Esophagus squamous epithelium (tissue), 5 donors: ENCODE measurements around the gene CHEK2. TPM values are rescaled to one million over a fixed set of nuclear protein-coding genes. Genes with fewer than 3 reads are reported as not detected.
"Not testable (repeated sequence)": the region's sequence is repeated elsewhere in the genome, so short reads cannot be mapped to it uniquely, and the experiment has no call there.

Experiments used
- DNase-seq: peaks from one replicate; lab custom pipeline; 2025; lab: John Stamatoyannopoulos, UW
- H3K27ac ChIP-seq, 4 donors: fragments of 200-600 bp; sonication (generic); one replicate each; pipeline ENCODE4 v1.5.1; 2016 to 2019; ENCODE audit warnings: mild to moderate bottlenecking in 1 of 4
- H3K27me3 ChIP-seq, 4 donors: fragments of 200-600 bp; sonication (generic); 1 replicate in 3 of 4; 2 replicates in 1 of 4; pipeline versions ENCODE4 v1.5.1 to v1.6.0; 2017 to 2021; ENCODE audit warnings: antibody characterized with exemption in 1 of 4
- H3K36me3 ChIP-seq, 3 donors: fragments of 200-600 bp; sonication (generic); one replicate each; pipeline ENCODE4 v1.5.1; 2016 to 2019
- H3K4me1 ChIP-seq, 3 donors: fragments of 200-600 bp; sonication (generic); one replicate each; pipeline ENCODE4 v1.5.1; 2017 to 2019
- H3K4me3 ChIP-seq, 4 donors: fragments of 200-600 bp; sonication (generic); 1 replicate in 3 of 4; 2 replicates in 1 of 4; pipeline ENCODE4 v1.5.1; 2016 to 2019; ENCODE audit warnings: mild to moderate bottlenecking in 2 of 4, moderate library complexity in 1 of 4
- H3K9me3 ChIP-seq, 3 donors: fragments of 200-600 bp; sonication (generic); one replicate each; pipeline ENCODE4 v1.5.1; 2016 to 2019
- POLR2A ChIP-seq, 4 donors: fragments of 450-650 bp; IDR thresholded peaks; one replicate each; pipeline ENCODE4 v1.6.1; 2017; ENCODE audit warnings: antibody characterized with exemption in 4 of 4, mild to moderate bottlenecking in 4 of 4, moderate library complexity in 3 of 4
- WGBS, 2 donors: methylation state at CpG; one replicate each; pipeline ENCODE4 v1.1.5; 2018; 5-methylcytosine and 5-hydroxymethylcytosine counted together
- intact Hi-C: fragments of 100-400 bp; cut with DNase I; formaldehyde crosslinking; loops from one replicate; pipeline ENCODE4 v1.15.0; 2022
- total RNA-seq, 4 donors: library from RNA; depleted of rRNA; stranded (reverse); fragments of >200 nt; gene quantifications; one replicate each; pipeline ENCODE4 v1.1.0, GENCODE V29; 2016
- TF ChIP-seq, protein P1 (sequence below), 6 experiments: fragments of 450-650 bp in 4 of 6; fragments of 200-600 bp in 2 of 6; sonication (generic) in 2 of 6; IDR thresholded peaks; one replicate each; pipeline ENCODE4 v1.5.1; 2016 to 2019; ENCODE audit warnings: antibody characterized with exemption in 6 of 6, mild to moderate bottlenecking in 4 of 6, moderate library complexity in 4 of 6
- donor health status: DM: yes; HTN: yes; CAD: no.

CHEK2 gene
- total RNA-seq, 4 donors from 2014 or later, result 6.6 to 17.4 (median 11.2) TPM

- H3K4me1 ChIP-seq, result peaks cover 0 to 49% (median 11%) of the 10 kb centered on the region in 3 donors
- no peaks in the 10 kb centered on the region for H3K27me3 ChIP-seq
- no peaks in the 10 kb centered on the region for H3K9me3 ChIP-seq
- peaks cover 0 to 19% (median 0%) of the 10 kb centered on the region in 3 donors for H3K36me3 ChIP-seq
- intact Hi-C loops, result no loop called here
- no peak for DNase-seq
- WGBS, 2 donors, result 27 to 41% methylated on average over 4 to 5 of the region's 5 CpGs
- H3K4me3 ChIP-seq, result peak overlapping the region in 2 of 4 donors; percentile 14 to 21
- H3K27ac ChIP-seq, result peak overlapping the region in 3 of 4 donors; percentile 68 to 97 (median 95)
- TF ChIP-seq, protein P1, sequence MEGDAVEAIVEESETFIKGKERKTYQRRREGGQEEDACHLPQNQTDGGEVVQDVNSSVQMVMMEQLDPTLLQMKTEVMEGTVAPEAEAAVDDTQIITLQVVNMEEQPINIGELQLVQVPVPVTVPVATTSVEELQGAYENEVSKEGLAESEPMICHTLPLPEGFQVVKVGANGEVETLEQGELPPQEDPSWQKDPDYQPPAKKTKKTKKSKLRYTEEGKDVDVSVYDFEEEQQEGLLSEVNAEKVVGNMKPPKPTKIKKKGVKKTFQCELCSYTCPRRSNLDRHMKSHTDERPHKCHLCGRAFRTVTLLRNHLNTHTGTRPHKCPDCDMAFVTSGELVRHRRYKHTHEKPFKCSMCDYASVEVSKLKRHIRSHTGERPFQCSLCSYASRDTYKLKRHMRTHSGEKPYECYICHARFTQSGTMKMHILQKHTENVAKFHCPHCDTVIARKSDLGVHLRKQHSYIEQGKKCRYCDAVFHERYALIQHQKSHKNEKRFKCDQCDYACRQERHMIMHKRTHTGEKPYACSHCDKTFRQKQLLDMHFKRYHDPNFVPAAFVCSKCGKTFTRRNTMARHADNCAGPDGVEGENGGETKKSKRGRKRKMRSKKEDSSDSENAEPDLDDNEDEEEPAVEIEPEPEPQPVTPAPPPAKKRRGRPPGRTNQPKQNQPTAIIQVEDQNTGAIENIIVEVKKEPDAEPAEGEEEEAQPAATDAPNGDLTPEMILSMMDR (IDR thresholded peaks at IDR 0.05), result no peak
These were observed 29.7 kb upstream of the CHEK2 start for GRCh38 chr22:28771195-28771791.

DNA sequence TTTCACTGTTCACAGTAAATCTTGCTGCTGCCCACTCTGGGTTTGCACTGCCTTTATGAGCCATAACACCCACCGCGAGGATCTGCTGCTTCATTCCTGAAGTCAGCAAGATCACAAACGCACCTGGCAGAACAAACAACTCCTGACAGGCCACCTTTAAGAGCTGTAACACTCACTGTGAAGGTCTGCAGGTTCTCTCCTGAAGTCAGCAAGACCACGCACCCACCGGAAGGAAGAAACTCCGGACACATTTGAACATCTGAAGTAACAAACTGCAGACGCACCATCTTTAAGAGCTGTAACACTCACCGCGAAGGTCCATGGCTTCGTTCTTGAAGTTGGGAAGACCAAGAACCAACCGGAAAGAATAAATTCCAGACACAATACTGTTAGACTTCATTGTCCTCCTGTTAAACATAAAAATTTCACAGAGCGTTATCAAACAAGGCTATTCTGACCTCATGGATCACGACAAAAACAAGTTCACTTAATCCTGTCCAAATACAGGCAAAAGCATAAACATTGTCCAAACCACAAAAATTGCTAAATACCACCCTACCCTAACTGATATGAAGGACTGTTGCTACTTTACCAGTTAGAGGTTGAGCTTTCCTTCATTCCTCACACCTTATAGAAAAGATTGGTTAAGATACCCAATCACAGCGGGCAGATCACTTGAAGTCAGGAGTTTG, 27.9 kb upstream of the CHEK2 start:
- H3K9me3 ChIP-seq, result no peaks in the 10 kb centered on the region
- DNase-seq, result no peak
- no peaks in the 10 kb centered on the region for H3K27me3 ChIP-seq
- intact Hi-C loops, result no loop called here
- no peak for TF ChIP-seq POLR2A (IDR thresholded peaks at IDR 0.05)
- TF ChIP-seq, protein P1 (IDR thresholded peaks at IDR 0.05), result no peak
- peaks cover 0 to 31% (median 9%) of the 10 kb centered on the region in 3 donors for H3K4me1 ChIP-seq
- WGBS, 2 donors, result 93 to 94% methylated on average over 11 to 14 of the region's 14 CpGs
- H3K36me3 ChIP-seq, result peaks cover 0 to 2% (median 0%) of the 10 kb centered on the region in 3 donors
- H3K4me3 ChIP-seq, result no peak overlapping the region
- H3K27ac ChIP-seq, result no peak overlapping the region

GRCh38 chr22:28768701-28769393, 27.2 kb upstream of the CHEK2 start:
- no peaks in the 10 kb centered on the region for H3K27me3 ChIP-seq
- DNase-seq, result no peak
- no peaks in the 10 kb centered on the region for H3K9me3 ChIP-seq
- H3K27ac ChIP-seq, result no peak overlapping the region
- peaks cover 0 to 24% (median 3%) of the 10 kb centered on the region in 3 donors for H3K4me1 ChIP-seq
- no peak overlapping the region for H3K4me3 ChIP-seq
- no peaks in the 10 kb centered on the region for H3K36me3 ChIP-seq
- no peak for TF ChIP-seq POLR2A (IDR thresholded peaks at IDR 0.05)
- TF ChIP-seq, protein P1 (IDR thresholded peaks at IDR 0.05), result no peak
- intact Hi-C loops, result no loop called here
- 80% methylated on average over 6 of the region's 6 CpGs for WGBS, 2 donors

DNA sequence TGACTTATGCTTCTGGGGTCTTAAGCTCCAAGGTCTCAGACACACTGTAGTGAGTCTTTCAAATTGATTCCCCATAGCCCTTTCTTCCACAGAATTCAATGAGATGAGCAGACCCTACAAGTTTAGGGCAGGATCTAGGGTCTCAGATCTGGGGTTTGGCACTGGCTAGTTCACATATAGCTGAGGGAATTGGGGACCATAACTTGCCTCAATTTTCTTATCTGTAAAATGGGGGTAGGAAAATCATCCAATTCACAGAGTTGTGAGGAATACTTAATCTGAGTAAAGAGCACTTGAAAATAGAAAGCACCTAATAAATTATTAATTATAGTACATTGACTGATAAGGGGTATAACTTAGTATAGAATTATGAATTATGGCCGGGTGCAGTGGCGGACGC, 25.0 kb upstream of the CHEK2 start:
- 91 to 95% methylated on average over 3 of the region's 3 CpGs for WGBS, 2 donors
- Histone ChIP-seq H3K4me3 (no peak overlapping the region), H3K9me3 (no peaks in the 10 kb centered on the region), H3K4me1 (peaks cover 0 to 9% (median under 1%) of the 10 kb centered on the region in 3 donors), H3K27me3 (no peaks in the 10 kb centered on the region), H3K27ac (no peak overlapping the region), H3K36me3 (no peaks in the 10 kb centered on the region)
- intact Hi-C loops, result no loop called here
- DNase-seq, result no peak
- TF ChIP-seq, protein P1 (IDR thresholded peaks at IDR 0.05), result no peak
- no peak for TF ChIP-seq POLR2A (IDR thresholded peaks at IDR 0.05)

GRCh38 chr22:28762000-28762399, 20.4 kb upstream of the CHEK2 start:
- H3K27ac ChIP-seq, H3K4me1 ChIP-seq, DNase-seq, H3K4me3 ChIP-seq, intact Hi-C loops, H3K36me3 ChIP-seq, H3K27me3 ChIP-seq, H3K9me3 ChIP-seq: not testable (repeated sequence)
- 90 to 92% methylated on average over 4 of the region's 4 CpGs for WGBS, 2 donors
